H1 (cell line): ENCODE measurements around the gene TMPRSS4. TPM values are rescaled to one million over a fixed set of nuclear protein-coding genes. Genes with fewer than 3 reads are reported as not detected.

ENCODE experiments used
- CTCF ChIA-PET: fragments of 300-600 bp; sonication (Branson Sonifier 250); formaldehyde crosslinking; loops from one replicate; lab custom pipeline; 2021; ENCODE audit not compliant: partially characterized antibody; lab: Charles Lee
- POLR2A ChIA-PET: fragments of 300-600 bp; sonication (Branson Sonifier 250); formaldehyde crosslinking; loops from one replicate; lab custom pipeline; 2021; ENCODE audit warnings: inconsistent platforms; ENCODE audit not compliant: partially characterized antibody; lab: Charles Lee
- DNase-seq, 2 experiments: peaks; one replicate each; pipeline versions ENCODE4 v3.0.0 to v3.0.0-alpha.2; 2010 to 2022; ENCODE audit warnings: low spot score in 2 of 2, low read depth in 1 of 2, mixed read lengths in 1 of 2
- FAIRE-seq: peaks from 2 replicates; lab custom pipeline; 2011; peaks lifted over from hg19 to GRCh38; lab: Jason Lieb, UNC
- H2AFZ ChIP-seq: 2 replicates; pipeline ENCODE4 v1.8.1; 2012; ENCODE audit warnings: low read length, inconsistent platforms
- H2AK5ac ChIP-seq: 2 replicates; pipeline ENCODE4 v1.6.1; 2013; ENCODE audit warnings: low read depth, low read length
- H2BK120ac ChIP-seq: replicated peaks from 2 replicates; pipeline ENCODE3; 2013; ENCODE audit warnings: low read depth, low read length, inconsistent platforms
- H2BK12ac ChIP-seq: 2 replicates; pipeline ENCODE4 v1.6.1; 2013; ENCODE audit warnings: low read depth, low read length
- H2BK15ac ChIP-seq: 2 replicates; pipeline ENCODE4 v1.6.1; 2013; ENCODE audit warnings: low read length
- H2BK20ac ChIP-seq: 2 replicates; pipeline ENCODE4 v1.6.1; 2013; ENCODE audit warnings: low read length
- H2BK5ac ChIP-seq: 2 replicates; pipeline ENCODE4 v1.6.1; 2013; ENCODE audit warnings: low read depth, low read length
- H3K14ac ChIP-seq: 2 replicates; pipeline ENCODE4 v1.6.1; 2013; ENCODE audit warnings: inconsistent platforms; ENCODE audit not compliant: insufficient read length
- H3K18ac ChIP-seq: 2 replicates; pipeline ENCODE4 v1.6.1; 2013; ENCODE audit warnings: low read length; ENCODE audit errors: extremely low read depth
- H3K23ac ChIP-seq: 2 replicates; pipeline ENCODE4 v1.6.1; 2013; ENCODE audit warnings: inconsistent platforms; ENCODE audit not compliant: insufficient read length
- H3K23me2 ChIP-seq: 2 replicates; pipeline ENCODE4 v1.6.1; 2013; ENCODE audit warnings: low read depth, low read length
- H3K27ac ChIP-seq: 2 replicates; pipeline ENCODE4 v1.6.1; 2011; ENCODE audit warnings: low read depth, low read length, inconsistent platforms
- H3K27me3 ChIP-seq, 4 experiments: replicated peaks in 1 of 4; 1 replicate in 1 of 4; 2 replicates in 3 of 4; pipeline versions ENCODE4 v1.6.1 to v1.8.1; 2011 to 2013; ENCODE audit warnings: low read length in 3 of 4, mild to moderate bottlenecking in 3 of 4, inconsistent platforms in 2 of 4, mixed read lengths in 2 of 4, moderate library complexity in 1 of 4; ENCODE audit not compliant: control insufficient read depth in 3 of 4, insufficient read depth in 3 of 4; ENCODE audit errors: extremely low read depth in 1 of 4
- H3K36me3 ChIP-seq, 4 experiments: 2 replicates each; pipeline versions ENCODE4 v1.6.1 to v1.8.1; 2011 to 2013; ENCODE audit warnings: mild to moderate bottlenecking in 4 of 4, low read length in 3 of 4, moderate library complexity in 2 of 4, control low read depth in 1 of 4, inconsistent platforms in 1 of 4; ENCODE audit not compliant: insufficient read depth in 4 of 4, control insufficient read depth in 2 of 4
- H3K4ac ChIP-seq: replicated peaks from 2 replicates; pipeline ENCODE3; 2013; ENCODE audit warnings: low read length, low read depth, mixed read lengths, inconsistent platforms; ENCODE audit not compliant: insufficient read length
- H3K4me1 ChIP-seq, 4 experiments: replicated peaks in 1 of 4; 1 replicate in 1 of 4; 2 replicates in 3 of 4; pipeline versions ENCODE4 v1.6.1 to v1.8.1; 2011 to 2013; ENCODE audit warnings: low read length in 3 of 4, inconsistent platforms in 2 of 4, mixed read lengths in 1 of 4; ENCODE audit not compliant: insufficient read depth in 4 of 4, control insufficient read depth in 3 of 4
- H3K4me2 ChIP-seq, 2 experiments: 2 replicates each; pipeline versions ENCODE4 v1.6.1 to v1.8.1; 2011 to 2013; ENCODE audit warnings: low read depth in 2 of 2, low read length in 2 of 2, control low read depth in 1 of 2, inconsistent platforms in 1 of 2, mild to moderate bottlenecking in 1 of 2; ENCODE audit not compliant: insufficient read depth in 1 of 2
- H3K4me3 ChIP-seq, 4 experiments: fragments of 200-600, 300-600 bp in 1 of 4; sonication (generic), shearing (Covaris generic), sonication (Bioruptor Twin) in 1 of 4; 2 replicates each; pipeline versions ENCODE4 v1.5.1 to v1.8.1; 2011 to 2016; ENCODE audit warnings: low read length in 4 of 4, low read depth in 3 of 4, control low read depth in 2 of 4, inconsistent platforms in 2 of 4, mild to moderate bottlenecking in 2 of 4, mixed read lengths in 1 of 4, moderate library complexity in 1 of 4; ENCODE audit not compliant: insufficient read depth in 2 of 4; ENCODE audit errors: extremely low read depth in 1 of 4
- H3K56ac ChIP-seq: replicated peaks from 2 replicates; pipeline ENCODE3; 2013; ENCODE audit warnings: low read depth, mild to moderate bottlenecking, mixed read lengths, low read length, inconsistent platforms; ENCODE audit not compliant: insufficient read length
- H3K79me1 ChIP-seq: 2 replicates; pipeline ENCODE4 v1.6.1; 2013; ENCODE audit warnings: low read depth, low read length, control low read depth
- H3K79me2 ChIP-seq, 2 experiments: 2 replicates each; pipeline versions ENCODE4 v1.6.1 to v1.8.1; 2012 to 2013; ENCODE audit warnings: low read length in 2 of 2, mild to moderate bottlenecking in 2 of 2, inconsistent platforms in 1 of 2; ENCODE audit not compliant: insufficient read depth in 2 of 2, control insufficient read depth in 1 of 2
- H3K9ac ChIP-seq, 4 experiments: replicated peaks in 1 of 4; 1 replicate in 1 of 4; 2 replicates in 3 of 4; pipeline versions ENCODE4 v1.6.1 to v1.8.1; 2011 to 2013; ENCODE audit warnings: low read depth in 3 of 4, low read length in 3 of 4, control low read depth in 2 of 4, mild to moderate bottlenecking in 2 of 4, moderate library complexity in 2 of 4, inconsistent platforms in 1 of 4; ENCODE audit errors: extremely low read depth in 1 of 4
- H3K9me3 ChIP-seq, 2 experiments: 2 replicates each; pipeline versions ENCODE4 v1.6.1 to v1.8.1; 2012 to 2013; ENCODE audit warnings: mild to moderate bottlenecking in 2 of 2, moderate library complexity in 2 of 2, control low read depth in 1 of 2, inconsistent platforms in 1 of 2, low read depth in 1 of 2, low read length in 1 of 2, mixed read lengths in 1 of 2; ENCODE audit not compliant: insufficient read depth in 2 of 2
- H4K20me1 ChIP-seq, 2 experiments: replicated peaks in 1 of 2; 2 replicates each; pipeline versions ENCODE3 to v1.8.1; 2011 to 2013; ENCODE audit warnings: inconsistent platforms in 2 of 2, low read length in 2 of 2, mild to moderate bottlenecking in 1 of 2; ENCODE audit not compliant: insufficient read depth in 2 of 2, control insufficient read depth in 1 of 2
- H4K5ac ChIP-seq: 2 replicates; pipeline ENCODE4 v1.6.1; 2013; ENCODE audit warnings: low read length, low read depth, mixed read lengths, inconsistent platforms; ENCODE audit not compliant: insufficient read length
- H4K8ac ChIP-seq: 2 replicates; pipeline ENCODE4 v1.8.0; 2013; ENCODE audit warnings: mild to moderate bottlenecking, moderate library complexity, low read length, inconsistent platforms; ENCODE audit not compliant: insufficient read depth; ENCODE audit errors: extremely low read depth
- H4K91ac ChIP-seq: replicated peaks from 2 replicates; pipeline ENCODE3; 2013; ENCODE audit warnings: low read length, mixed read lengths, inconsistent platforms; ENCODE audit not compliant: insufficient read length
- BACH1 ChIP-seq: IDR thresholded peaks from 2 replicates; pipeline ENCODE4 v1.6.1; 2012; ENCODE audit warnings: low read length, improper control_type of control experiment
- BCL11A ChIP-seq, 2 experiments: IDR thresholded peaks; one replicate each; pipeline ENCODE4 v1.6.1; 2011; ENCODE audit warnings: low read depth in 2 of 2, low read length in 2 of 2, mild to moderate bottlenecking in 2 of 2
- CHD2 ChIP-seq: IDR thresholded peaks from 2 replicates; pipeline ENCODE4 v1.6.1; 2012; ENCODE audit warnings: low read length, improper control_type of control experiment
- FOSL1 ChIP-seq: IDR thresholded peaks from 2 replicates; pipeline ENCODE4 v1.6.1; 2011; ENCODE audit warnings: mild to moderate bottlenecking, low read depth, low read length, moderate library complexity; ENCODE audit not compliant: insufficient read depth
- JUN ChIP-seq: IDR thresholded peaks from 2 replicates; pipeline ENCODE4 v1.6.1; 2011; ENCODE audit warnings: low read depth, mild to moderate bottlenecking, improper control_type of control experiment, low read length
- KDM1A ChIP-seq: fragments of 200-600, 300-600 bp; sonication (generic); IDR thresholded peaks from 2 replicates; pipeline ENCODE4 v1.7.1; 2016; ENCODE audit warnings: mild to moderate bottlenecking, low read length, borderline replicate concordance
- MAX ChIP-seq: IDR thresholded peaks from 2 replicates; pipeline ENCODE4 v1.6.1; 2012; ENCODE audit warnings: inconsistent platforms
- POLR2AphosphoS5 ChIP-seq: IDR thresholded peaks from 2 replicates; pipeline ENCODE4 v1.6.1; 2011; ENCODE audit warnings: low read depth, low read length
- POU5F1 ChIP-seq: IDR thresholded peaks from 2 replicates; pipeline ENCODE4 v1.6.1; 2011; ENCODE audit warnings: low read depth, mild to moderate bottlenecking, low read length, moderate library complexity
- RBBP5 ChIP-seq: IDR thresholded peaks from 2 replicates; pipeline ENCODE4 v1.7.1; 2012; ENCODE audit warnings: low read depth, mild to moderate bottlenecking, inconsistent platforms, low read length, moderate library complexity, borderline replicate concordance
- RXRA ChIP-seq: IDR thresholded peaks from 2 replicates; pipeline ENCODE4 v1.6.1; 2011; ENCODE audit warnings: low read depth, mild to moderate bottlenecking, low read length, moderate library complexity; ENCODE audit not compliant: insufficient read depth
- SIRT6 ChIP-seq: IDR thresholded peaks from one replicate; pipeline ENCODE4 v1.7.1; 2012; ENCODE audit warnings: low read length, inconsistent platforms
- SRF ChIP-seq: IDR thresholded peaks from 2 replicates; pipeline ENCODE4 v1.6.1; 2011; ENCODE audit warnings: mild to moderate bottlenecking, low read depth, low read length, moderate library complexity
- TEAD4 ChIP-seq: IDR thresholded peaks from 2 replicates; pipeline ENCODE4 v1.6.1; 2012; ENCODE audit warnings: low read depth, low read length, inconsistent platforms, mixed read lengths
- WGBS, 2 experiments: shearing (Covaris generic) in 1 of 2; methylation state at CpG; one replicate each; pipeline versions ENCODE4 v1.1.6 to v1.1.7; 2013 to 2015; ENCODE audit warnings: low lambda C conversion rate in 2 of 2, mixed read lengths in 2 of 2, inconsistent platforms in 1 of 2, low coverage in 1 of 2, missing lambda C conversion rate in 1 of 2; ENCODE audit not compliant: insufficient replicate concordance in 2 of 2, insufficient coverage in 1 of 2, insufficient read length in 1 of 2; ENCODE audit errors: extremely low coverage in 1 of 2, missing lambda C conversion rate in 1 of 2; 5-methylcytosine and 5-hydroxymethylcytosine counted together
- polyA plus RNA-seq, 7 experiments: library from polyadenylated mRNA; depleted of rRNA in 3 of 7; stranded (reverse) in 5 of 7; unstranded in 2 of 7; fragments of >200 nt in 5 of 7; fragments of 200-250 nt in 2 of 7; gene quantifications; 1 replicate in 5 of 7; 2 replicates in 1 of 7; 4 replicates in 1 of 7; pipeline versions ENCODE4 v1.2.1 to v1.2.3, GENCODE V29; 2011 to 2013; ENCODE audit warnings: missing spikeins in 2 of 7, mixed read lengths in 2 of 7
- total RNA-seq: library from RNA; stranded (reverse); fragmentation: NEBNext Ultra II Directional; extraction: Animal tissue kit (Norgen Biotek cat#: 25700); gene quantifications from 2 replicates; pipeline ENCODE4 v1.2.1, GENCODE V29; 2021

TMPRSS4 gene
- total and polyA plus RNA-seq, 2 of the 8 experiments (the other 6 are each of a cell fraction or from before 2014, with no cell fraction given), result 0.11 to 0.58 TPM

GRCh38 chr11:118050208-118050891, 26.5 kb upstream of the TMPRSS4 start:
- Histone ChIP-seq H3K18ac (no peak overlapping the region), H2AK5ac (no peak overlapping the region), H3K4ac (no peak overlapping the region), H2BK20ac (no peak overlapping the region), H3K27me3 (no peaks in the 10 kb centered on the region), H3K79me2 (no peaks in the 10 kb centered on the region), H3K23ac (no peak overlapping the region), H3K9ac (no peak overlapping the region), H4K8ac (no peak overlapping the region), H4K20me1 (no peaks in the 10 kb centered on the region), H2BK5ac (no peak overlapping the region), H3K4me1 (no peaks in the 10 kb centered on the region; a peak in 1 of 7 replicates), H3K4me2 (no peak overlapping the region), H2BK120ac (no peak overlapping the region), H2BK15ac (no peak overlapping the region; the same call in 1 of the 2 replicates), H4K5ac (no peak overlapping the region), H3K23me2 (0 out of 2 replicates have a peak, but pooled peaks cover 2% of the 10 kb centered on the region), H3K14ac (no peak overlapping the region), H3K9me3 (no peaks in the 10 kb centered on the region), H2BK12ac (no peak overlapping the region), H3K79me1 (no peaks in the 10 kb centered on the region), H3K4me3 (no peak overlapping the region), H2AFZ (no peak overlapping the region), H3K27ac (no peak overlapping the region), H3K56ac (no peak overlapping the region), H3K36me3 (no peaks in the 10 kb centered on the region), H4K91ac (no peak overlapping the region)
- POLR2A ChIA-PET, result no interaction called here
- CTCF ChIA-PET, result interaction anchor here (2.8 to 9.0 kb wide), 5 partner anchors 13 to 243 kb away, joined by 11 to 134 read pairs (median 45); partner anchors contain the start of gene FXYD2
- FAIRE-seq (no peak), DNase-seq (no peak)
- TF ChIP-seq FOSL1 (no peak), SRF (no peak), POU5F1 (no peak), RBBP5 (no peak), RXRA (no peak), SIRT6 (no peak), CHD2 (no peak), TEAD4 (no peak), BCL11A (IDR thresholded peaks at IDR 0.05; ENCODE audit: low read depth in 2 of 2, low read length in 2 of 2) (no peak), POLR2AphosphoS5 (no peak), MAX (no peak), JUN (no peak), KDM1A (no peak), BACH1 (no peak)
- WGBS, 2 experiments, result 89% methylated on average over 7 of the region's 7 CpGs; no CpG with 5 or more reads in 1 of the 2 experiments
